ENCODE measurements around the gene SMG6.

- TF ChIP-seq CTCF (IDR thresholded peaks at IDR 0.05), result no peak
- TF ChIP-seq POLR2A (IDR thresholded peaks at IDR 0.05), result no peak
Observed at GRCh38 chr17:2138761-2139160, 164.8 kb downstream of the SMG6 start.

All from esophagus squamous epithelium (tissue), 4 donors.